HG03469 (cell line): ENCODE data around the gene MDC1.
"Not testable (repeated sequence)": the region's sequence is repeated elsewhere in the genome, so short reads cannot be mapped to it uniquely, and the experiment has no call there.

Experiments
- ATAC-seq: cut with Tn5 transposase; IDR thresholded peaks from one replicate; pipeline ENCODE4 v1.9.1; 2021; ENCODE audit warnings: mild to moderate bottlenecking, moderate library complexity, moderate number of reproducible peaks; ENCODE audit not compliant: unreplicated experiment

MDC1 gene

DNA sequence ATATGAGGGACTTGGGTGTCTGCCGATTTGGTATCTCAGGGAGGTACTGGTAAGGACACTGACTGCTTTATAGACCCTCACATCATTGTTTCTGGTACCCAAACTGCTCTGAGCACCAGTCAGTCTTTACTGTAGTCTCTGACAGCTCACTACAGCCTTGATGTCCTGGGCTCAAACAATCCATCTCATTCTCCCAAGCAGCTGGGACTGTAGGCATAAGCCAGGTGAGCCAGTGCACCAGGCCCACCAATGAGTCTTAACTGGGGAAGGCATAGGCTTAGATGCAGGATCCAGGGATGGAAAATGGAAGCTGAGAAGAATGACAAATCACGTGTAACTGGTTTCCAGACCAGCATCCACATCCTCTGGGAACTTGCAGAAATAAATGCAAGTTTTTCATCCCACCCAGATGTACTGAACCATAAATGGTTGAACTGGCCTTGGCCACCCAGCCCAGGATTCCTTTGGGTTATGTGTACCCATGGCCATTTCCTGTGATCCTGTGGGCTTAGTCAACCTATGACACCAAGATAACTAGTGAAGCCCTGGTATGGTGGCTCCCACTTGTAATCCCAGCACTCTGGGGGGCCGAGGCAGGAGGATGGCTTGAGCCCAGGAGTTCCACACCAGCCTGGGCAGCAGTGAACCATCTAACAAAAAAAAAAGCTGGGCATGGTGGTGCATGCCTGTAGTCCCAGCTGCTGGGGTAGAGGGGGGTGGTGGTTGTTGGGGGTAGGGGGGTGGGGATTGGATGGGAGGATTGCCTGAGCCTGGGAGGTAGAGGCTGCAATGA lies 8.8 kb upstream of the MDC1 start:
- ATAC-seq, result no peak

DNA sequence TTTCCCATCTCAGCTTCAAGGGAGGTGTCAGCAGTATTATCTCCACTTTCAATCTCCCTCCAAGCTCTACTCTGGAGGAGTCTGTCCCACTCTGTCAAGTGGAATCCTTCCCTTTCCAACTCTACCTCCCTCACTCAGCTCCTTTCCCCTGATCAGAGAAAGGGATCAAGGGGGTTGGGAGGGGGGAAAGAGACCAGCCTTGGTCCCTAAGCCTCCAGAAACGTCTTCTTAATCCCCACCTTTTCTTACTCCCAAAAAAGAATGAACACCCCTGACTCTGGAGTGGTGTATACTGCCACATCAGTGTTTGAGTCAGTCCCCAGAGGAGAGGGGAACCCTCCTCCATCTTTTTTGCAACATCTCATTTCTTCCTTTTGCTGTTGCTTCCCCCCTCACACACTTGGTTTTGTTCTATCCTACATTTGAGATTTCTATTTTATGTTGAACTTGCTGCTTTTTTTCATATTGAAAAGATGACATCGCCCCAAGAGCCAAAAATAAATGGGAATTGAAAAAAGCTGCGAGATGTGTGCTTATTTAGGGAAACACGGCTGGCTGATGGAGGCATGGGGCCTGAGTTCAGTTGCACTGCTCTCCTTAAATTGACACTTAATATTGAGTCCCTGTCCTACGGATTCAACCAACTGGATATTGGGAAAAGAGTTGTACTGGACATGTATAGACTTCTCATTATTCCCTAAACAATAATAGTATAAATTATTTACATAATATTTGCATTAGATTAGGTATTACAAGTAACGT lies 8.0 kb upstream of the MDC1 start:
- no peak for ATAC-seq

DNA sequence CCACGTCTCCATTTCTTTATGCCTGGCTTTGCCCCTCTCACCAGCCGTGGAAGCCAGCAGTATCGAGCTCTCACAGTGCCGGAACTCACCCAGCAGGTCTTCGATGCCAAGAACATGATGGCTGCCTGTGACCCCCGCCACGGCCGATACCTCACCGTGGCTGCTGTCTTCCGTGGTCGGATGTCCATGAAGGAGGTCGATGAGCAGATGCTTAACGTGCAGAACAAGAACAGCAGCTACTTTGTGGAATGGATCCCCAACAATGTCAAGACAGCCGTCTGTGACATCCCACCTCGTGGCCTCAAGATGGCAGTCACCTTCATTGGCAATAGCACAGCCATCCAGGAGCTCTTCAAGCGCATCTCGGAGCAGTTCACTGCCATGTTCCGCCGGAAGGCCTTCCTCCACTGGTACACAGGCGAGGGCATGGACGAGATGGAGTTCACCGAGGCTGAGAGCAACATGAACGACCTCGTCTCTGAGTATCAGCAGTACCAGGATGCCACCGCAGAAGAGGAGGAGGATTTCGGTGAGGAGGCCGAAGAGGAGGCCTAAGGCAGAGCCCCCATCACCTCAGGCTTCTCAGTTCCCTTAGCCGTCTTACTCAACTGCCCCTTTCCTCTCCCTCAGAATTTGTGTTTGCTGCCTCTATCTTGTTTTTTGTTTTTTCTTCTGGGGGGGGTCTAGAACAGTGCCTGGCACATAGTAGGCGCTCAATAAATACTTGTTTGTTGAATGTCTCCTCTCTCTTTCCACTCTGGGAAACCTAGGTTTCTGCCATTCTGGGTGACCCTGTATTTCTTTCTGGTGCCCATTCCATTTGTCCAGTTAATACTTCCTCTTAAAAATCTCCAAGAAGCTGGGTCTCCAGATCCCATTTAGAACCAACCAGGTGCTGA lies 7.0 kb upstream of the MDC1 start:
- ATAC-seq, result not testable (repeated sequence)

DNA sequence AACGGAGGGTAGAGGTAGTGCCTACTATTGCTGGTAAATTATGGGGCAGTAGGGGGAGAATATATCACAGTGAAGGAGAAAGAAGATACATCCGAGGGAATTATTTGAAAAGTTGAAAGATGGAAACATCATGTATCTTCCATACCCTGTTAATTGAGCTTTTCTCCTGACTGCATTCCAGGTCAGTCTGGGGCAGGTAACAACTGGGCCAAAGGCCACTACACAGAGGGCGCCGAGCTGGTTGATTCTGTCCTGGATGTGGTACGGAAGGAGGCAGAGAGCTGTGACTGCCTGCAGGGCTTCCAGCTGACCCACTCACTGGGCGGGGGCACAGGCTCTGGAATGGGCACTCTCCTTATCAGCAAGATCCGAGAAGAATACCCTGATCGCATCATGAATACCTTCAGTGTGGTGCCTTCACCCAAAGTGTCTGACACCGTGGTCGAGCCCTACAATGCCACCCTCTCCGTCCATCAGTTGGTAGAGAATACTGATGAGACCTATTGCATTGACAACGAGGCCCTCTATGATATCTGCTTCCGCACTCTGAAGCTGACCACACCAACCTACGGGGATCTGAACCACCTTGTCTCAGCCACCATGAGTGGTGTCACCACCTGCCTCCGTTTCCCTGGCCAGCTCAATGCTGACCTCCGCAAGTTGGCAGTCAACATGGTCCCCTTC lies 6.2 kb upstream of the MDC1 start:
- not testable (repeated sequence) for ATAC-seq

DNA sequence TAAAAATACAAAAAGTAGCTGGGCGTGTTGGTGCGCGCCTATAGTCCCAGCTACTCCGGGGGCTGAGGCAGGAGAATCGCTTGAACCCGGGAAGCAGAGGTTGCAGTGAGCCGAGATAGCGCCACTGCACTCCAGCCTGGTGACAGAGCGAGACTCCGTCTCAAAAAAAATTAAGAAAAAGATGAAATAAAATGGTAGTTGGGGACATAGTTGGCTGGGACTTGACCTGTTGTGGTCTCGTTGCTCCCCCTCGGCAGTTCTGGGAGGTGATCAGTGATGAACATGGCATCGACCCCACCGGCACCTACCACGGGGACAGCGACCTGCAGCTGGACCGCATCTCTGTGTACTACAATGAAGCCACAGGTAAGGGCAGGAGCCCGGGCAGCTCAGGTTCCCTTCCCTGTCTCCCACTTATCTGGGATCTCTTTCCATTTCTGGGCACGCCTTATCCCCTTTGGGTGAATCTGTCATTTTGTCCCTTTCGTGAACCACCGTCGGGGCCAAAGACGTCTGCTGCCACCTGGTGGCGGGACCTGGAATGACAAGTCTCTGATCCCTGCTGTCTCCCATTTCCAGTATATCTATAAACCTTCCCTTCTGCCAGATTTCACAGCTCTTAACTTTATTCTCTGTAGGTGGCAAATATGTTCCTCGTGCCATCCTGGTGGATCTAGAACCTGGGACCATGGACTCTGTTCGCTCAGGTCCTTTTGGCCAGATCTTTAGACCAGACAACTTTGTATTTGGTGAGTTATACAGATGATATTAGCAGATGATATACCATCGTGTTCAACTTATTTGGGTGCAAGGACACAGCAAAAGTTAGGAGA lies 5.4 kb upstream of the MDC1 start:
- ATAC-seq, result no peak

DNA sequence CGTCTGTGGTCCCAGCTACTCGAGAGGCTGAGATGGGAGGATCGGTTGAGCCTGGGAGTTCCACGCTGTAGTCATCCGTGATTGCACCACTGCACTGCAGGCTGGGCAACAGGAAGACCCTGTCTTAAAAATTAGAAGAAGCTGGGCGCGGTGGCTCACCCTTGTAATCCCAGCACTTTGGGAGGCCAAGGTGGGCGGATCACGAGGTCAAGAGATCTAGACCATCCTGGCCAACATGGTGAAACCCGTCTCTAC lies 4.9 kb upstream of the MDC1 start:
- not testable (repeated sequence) for ATAC-seq

DNA sequence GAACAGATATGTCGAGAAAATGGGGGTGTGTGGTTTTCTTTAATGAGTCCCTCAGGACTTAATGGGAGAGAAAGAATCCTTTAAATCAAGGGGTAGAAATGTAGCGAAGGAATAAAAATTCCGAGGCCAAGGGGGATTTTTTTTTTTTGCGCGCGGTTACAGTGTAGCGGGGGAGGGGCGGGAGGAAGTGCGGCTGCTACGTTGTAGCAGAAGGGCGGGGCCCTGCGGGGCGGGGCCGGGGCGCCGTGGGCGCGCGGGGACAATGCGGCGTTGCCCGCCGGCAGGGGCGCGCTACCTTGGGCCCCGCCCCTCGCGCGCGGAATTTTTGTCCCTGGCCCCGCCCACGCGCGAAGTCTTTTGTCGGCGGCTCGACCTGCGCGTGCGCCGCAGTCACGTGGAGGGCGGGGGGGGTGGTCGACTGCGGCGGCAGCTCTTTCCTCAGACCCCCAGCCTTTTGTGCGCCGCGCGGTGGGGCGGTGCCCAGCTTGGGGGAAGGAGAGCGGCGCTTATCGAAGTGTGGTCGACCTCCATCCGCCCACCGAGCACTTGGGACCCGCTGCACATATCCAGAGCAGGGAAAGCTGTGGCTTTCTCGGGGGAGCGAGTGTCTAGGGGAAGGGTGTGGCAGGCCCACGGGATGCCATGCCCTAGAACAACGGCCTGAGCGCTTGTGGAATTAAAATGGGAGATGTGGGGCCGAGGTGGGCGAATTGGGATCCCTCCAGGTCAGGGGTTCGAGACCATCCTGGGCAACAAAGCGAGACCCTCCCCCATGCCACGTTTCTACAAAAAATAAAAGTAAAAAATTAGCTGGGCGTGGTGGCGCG lies 4.3 kb upstream of the MDC1 start:
- no peak for ATAC-seq

DNA sequence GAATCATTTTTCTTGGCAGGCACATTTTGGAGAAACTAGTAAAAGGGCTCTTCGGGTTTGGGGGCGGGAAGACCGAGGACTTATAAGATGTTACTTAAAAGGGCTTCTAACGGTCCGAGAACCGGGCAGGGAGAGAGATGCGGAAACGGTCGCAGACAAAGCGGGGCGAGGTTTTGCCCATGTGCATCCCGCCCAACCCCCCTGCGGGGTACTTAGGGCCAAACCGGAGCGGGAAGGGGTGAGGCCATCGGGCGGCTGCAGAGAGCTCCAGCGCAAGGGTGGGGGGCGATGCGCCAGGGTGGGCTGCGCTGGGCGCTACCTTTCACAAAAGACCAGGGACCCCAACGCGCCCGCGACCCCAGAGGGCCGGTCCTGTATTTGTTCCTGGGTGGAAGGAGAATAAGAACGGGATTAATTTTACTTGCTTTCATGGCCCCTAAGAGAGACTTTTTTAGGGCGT lies 3.7 kb upstream of the MDC1 start:
- ATAC-seq, result no peak

DNA sequence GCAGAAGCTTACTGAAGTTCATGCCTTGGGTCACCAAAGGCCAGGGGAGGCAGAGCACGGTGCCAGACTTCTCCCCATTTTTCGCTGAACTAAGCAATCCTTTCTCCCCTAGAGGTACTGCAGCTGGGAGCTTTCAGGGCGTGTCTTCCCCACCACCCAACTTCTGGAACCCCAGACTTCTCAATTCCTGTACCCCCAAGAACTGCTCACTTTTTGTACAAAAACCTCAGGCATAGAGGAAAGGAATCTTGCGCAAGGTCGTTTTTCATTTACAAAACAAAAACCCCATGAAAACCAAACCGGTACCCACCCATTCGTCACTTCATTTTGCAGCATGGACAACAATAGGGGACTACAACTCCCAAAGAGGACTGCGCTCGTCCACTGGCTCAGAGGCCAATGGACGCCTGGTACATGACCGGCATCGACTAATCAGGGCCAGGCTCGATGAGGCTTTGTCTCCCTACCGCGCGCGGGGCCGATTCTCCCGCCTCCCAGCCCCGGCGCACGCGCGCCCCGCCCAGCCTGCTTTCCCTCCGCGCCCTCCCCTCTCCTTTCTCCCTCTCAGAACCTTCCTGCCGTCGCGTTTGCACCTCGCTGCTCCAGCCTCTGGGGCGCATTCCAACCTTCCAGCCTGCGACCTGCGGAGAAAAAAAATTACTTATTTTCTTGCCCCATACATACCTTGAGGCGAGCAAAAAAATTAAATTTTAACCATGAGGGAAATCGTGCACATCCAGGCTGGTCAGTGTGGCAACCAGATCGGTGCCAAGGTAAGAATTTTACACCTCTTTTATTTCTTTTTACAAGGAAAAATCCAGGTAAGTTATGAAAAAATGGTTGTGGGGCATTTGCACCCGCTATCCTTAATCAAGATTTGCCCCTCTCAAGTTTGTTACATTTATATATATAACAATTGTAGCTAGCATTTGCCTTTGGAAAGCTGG lies 3.0 kb upstream of the MDC1 start, which contains the start of gene TUBB:
TUBB (plus strand) TSS at position 562 of the 947 bp plus-strand sequence; CDS start at position 717, 155 bp downstream.
- no peak for ATAC-seq

DNA sequence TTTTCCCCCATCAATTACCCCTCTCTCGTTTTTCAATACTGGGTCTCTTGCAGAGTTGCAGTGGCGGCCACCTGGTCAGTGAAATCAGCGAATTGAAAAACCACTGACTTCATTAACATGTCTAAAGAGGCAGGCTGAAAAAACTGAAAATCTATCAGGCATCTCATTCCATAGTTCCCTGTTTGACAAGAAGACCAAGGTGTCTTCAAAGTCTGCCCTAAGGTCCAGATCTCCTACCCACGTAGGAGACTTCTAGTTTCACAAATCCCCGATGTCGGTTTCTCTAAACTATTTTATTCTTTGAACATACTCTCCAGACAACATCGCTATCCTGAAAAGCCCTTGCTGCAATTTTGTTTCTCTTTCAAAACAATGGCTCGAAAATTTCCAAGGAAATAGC lies 2.3 kb upstream of the MDC1 start:
- ATAC-seq, result no peak

DNA sequence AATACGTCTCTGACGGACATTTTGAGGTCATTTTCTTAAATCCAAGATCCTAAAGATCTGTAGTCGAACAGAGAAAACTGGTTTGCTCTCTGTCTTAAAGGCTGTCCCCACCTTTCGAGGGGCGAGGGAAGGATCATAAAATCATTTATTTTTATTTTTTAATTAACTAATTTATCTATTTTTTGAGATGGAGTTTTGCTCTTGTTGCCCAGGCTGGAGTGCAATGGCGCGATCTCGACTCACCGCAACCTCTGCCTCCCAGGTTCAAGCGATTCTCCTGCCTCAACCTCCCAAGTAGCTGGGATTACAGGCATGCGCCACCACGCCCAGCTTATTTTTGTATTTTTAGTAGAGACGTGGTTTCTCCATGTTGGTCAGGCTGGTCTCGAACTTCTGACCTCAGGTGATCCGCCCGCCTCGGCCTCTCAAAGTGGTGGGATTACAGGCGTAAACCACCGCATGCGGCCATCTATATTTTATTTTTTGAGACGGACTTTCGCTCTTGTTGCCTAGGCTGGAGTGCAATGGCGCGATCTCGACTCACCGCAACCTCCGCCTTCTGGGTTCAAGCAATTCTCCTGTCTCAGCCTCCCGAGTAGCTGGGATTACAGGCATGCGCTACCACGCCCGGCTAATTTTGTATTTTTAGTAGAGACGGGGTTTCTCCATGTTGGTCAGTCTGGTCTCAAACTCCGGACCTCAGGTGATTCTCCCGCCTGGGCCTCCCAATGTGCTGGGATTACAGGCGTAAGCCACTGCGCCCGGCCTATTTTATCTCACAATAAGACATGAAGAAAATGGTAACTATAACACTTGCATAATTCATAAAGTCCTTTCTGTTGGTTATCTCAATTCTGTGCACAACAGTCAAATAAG lies 1.0 kb upstream of the MDC1 start:
- ATAC-seq, result not testable (repeated sequence)

DNA sequence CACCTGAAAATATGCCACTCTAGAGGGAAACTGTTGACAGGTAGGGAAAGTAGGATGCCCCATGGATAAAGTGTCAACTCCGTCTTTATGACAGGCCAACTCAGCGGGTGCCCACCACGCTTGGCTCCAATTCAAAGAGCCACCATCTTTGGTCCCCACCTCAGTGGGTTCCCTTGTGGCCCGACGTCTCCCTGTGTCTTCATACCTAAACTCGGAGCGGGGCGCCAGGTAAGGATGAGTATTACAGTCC lies 277 bp downstream of the MDC1 start:
- no peak for ATAC-seq

DNA sequence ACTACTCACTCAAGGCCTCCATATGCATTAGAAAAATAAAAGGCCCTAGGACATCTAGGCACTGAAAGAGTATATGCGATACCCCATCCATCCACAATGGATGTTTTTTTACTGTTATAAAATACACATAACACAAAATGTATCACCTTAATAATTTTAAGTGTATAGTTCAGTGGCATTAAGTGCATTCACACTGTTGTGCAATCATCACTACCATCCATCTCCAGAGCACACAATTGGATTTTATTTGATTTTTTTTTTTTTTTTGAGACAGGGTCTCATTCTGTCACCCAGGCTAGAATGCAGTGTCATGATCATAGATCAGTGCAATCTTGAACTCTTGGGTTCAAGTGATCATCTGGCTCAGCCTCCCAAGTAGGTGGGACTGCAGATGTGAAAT lies 2.8 kb downstream of the MDC1 start:
- ATAC-seq, result no peak

DNA sequence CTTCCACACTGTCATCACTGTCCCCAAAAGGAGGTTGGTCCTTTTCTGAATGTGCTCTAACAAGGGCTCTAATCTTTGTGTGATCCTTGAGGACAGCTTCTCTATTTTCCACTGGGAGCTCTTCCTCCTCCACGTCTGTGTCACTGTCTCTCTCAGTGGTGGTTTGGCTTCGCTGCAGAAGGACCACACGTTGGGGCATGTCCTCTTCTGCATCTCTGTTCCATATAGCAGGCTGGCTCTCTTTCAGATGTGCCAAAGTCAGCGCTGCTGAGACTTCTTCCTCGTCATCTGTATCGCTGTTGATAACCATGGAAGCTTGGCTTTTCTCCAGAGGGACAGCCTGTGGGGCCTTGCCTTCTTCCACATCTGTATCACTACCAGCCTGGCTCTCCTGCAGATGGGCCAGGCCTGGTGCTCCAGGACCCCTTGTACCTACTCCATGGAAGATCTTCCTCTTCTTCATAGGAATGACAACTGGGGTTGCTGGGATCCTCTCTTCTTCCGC lies 4.6 kb downstream of the MDC1 start:
- no peak for ATAC-seq

DNA sequence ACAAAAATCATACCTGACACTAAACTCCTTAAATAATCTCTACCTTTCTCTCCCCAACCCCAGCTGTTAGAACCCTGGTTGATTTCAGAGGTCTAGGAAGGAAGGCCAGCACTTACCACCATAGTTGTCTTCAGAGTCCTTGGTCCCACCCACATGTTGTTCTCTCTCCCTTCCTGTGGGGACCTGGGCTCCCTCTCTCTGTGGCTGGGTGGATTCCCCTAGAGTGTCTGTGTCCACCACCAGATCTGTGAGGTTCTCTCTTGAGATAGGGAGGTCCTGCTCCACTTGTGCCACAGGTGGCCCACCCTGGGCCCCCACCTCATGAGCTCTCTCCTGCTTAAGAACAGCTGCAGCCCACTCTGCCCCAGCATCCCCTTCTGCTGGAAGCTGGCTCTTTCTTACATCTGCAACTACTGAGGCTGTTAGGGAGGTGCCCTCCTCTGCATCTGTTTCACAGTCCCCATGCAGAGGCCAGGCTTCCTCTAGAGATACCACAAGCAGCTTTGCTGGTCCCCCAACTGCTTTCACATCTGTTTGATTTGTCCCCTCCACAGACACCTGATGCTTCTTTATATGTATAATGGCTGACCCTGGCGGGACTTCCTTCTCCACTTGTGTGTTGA lies 5.2 kb downstream of the MDC1 start:
- ATAC-seq, result no peak

DNA sequence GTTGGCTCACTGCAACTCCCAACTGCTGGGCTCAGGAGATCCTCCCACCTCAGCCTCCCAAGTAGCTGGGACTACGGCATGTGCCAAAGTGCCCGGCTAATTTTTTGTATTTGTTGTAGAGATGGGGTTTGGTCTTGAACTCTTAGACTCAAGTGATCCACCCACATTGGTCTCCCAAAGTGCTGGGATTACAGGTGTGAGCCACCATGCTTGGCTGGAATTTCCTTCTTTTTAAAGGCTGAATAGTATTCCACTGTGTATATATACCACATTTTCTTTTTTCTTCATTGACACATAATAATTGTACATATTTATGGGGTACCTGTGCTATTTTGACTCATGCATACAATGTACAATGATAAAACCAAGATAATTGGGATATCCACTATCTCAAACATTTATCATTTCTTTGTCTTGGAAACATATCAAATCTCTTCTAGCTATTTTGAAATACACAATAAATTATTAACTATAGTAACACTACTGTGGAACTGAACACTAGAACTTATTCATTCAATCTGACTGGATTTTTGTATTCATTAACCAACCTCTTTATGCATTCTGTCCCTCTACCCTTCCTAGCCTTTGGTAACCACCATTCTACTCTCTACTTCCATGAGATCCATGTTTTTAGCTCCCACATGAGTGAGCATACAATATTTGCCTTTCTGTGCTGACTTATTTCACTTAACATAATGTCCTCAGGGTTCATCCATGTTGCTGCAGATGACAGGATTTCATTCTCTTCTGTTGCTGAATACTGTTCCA lies 7.8 kb downstream of the MDC1 start:
- ATAC-seq, result no peak
